Heart right ventricle (tissue), 16 donors: ENCODE data around the gene CMYA5. TPM values are rescaled to one million over a fixed set of nuclear protein-coding genes. Genes with fewer than 3 reads are reported as not detected.
"Not testable (repeated sequence)": the region's sequence is repeated elsewhere in the genome, so short reads cannot be mapped to it uniquely, and the experiment has no call there.

Source experiments
- ATAC-seq, 8 donors: fragments of 200-7000 bp; cut with Tn5 transposase; one replicate each; pipeline ENCODE4 v1.9.1; 2020; ENCODE audit warnings: mild to moderate bottlenecking in 8 of 8, moderate library complexity in 8 of 8, moderate number of reproducible peaks in 1 of 8
- DNase-seq, 2 donors: peaks; one replicate each; pipeline ENCODE4 v3.0.0-alpha.2; 2020
- H3K27ac ChIP-seq, 10 donors: fragments of 200-600 bp; sonication (generic) in 2 of 10; one replicate each; pipeline versions ENCODE4 v1.5.0 to v1.8.0; 2020 to 2022; ENCODE audit warnings: mild to moderate bottlenecking in 3 of 10
- H3K27me3 ChIP-seq, 7 donors: fragments of 200-600 bp; one replicate each; pipeline ENCODE4 v1.8.0; 2021 to 2022; ENCODE audit warnings: mild to moderate bottlenecking in 2 of 7
- H3K36me3 ChIP-seq, 9 donors: fragments of 200-600 bp; sonication (generic) in 1 of 9; one replicate each; pipeline versions ENCODE4 v1.5.0 to v1.8.0; 2020 to 2022; ENCODE audit warnings: mild to moderate bottlenecking in 2 of 9
- H3K4me1 ChIP-seq, 9 donors: fragments of 200-600 bp; sonication (generic) in 1 of 9; one replicate each; pipeline versions ENCODE4 v1.5.0 to v1.8.0; 2020 to 2022; ENCODE audit warnings: mild to moderate bottlenecking in 4 of 9
- H3K4me3 ChIP-seq, 10 donors: fragments of 200-600 bp; sonication (generic) in 2 of 10; one replicate each; pipeline versions ENCODE4 v1.5.0 to v1.8.0; 2020 to 2022; ENCODE audit warnings: mild to moderate bottlenecking in 7 of 10, moderate library complexity in 2 of 10
- H3K9me3 ChIP-seq, 11 donors: fragments of 200-600 bp in 10 of 11; sonication (generic) in 2 of 11; one replicate each; pipeline versions ENCODE4 v1.5.0 to v1.8.0; 2013 to 2022; ENCODE audit warnings: mild to moderate bottlenecking in 2 of 11, control low read depth in 1 of 11, moderate library complexity in 1 of 11
- WGBS, 2 donors: extraction: QIAGEN DNeasy Blood & Tissue Kit; methylation state at CpG; one replicate each; pipeline ENCODE4 v1.1.7; 2013; ENCODE audit warnings: inconsistent platforms in 1 of 2; 5-methylcytosine and 5-hydroxymethylcytosine counted together
- intact Hi-C, 10 donors: fragments of 100-400 bp; cut with DNase I; formaldehyde crosslinking; loops; one replicate each; pipeline versions ENCODE4 v1.11.1 to v1.14.2; 2022
- polyA plus RNA-seq, 2 donors: library from polyadenylated mRNA; stranded (reverse); fragments of 200-250 nt; gene quantifications; one replicate each; pipeline ENCODE4 v1.2.3, GENCODE V29; 2013
- total RNA-seq, 10 donors: library from RNA; stranded (reverse); fragmentation: NEBNext Ultra II Directional in 3 of 10; extraction: Animal tissue kit (Norgen Biotek cat#: 25700) in 3 of 10; gene quantifications; one replicate each; pipeline versions ENCODE4 v1.2.1 to v1.2.4, GENCODE V29; 2021 to 2023
- TF ChIP-seq, protein P1 (sequence below), 9 donors: fragments of 200-600 bp; sonication (generic) in 2 of 9; IDR thresholded peaks; one replicate each; pipeline versions ENCODE4 v1.5.0 to v1.8.0; 2021 to 2022; ENCODE audit warnings: antibody characterized with exemption in 9 of 9, mild to moderate bottlenecking in 5 of 9, moderate library complexity in 1 of 9
- donor health status: Arrhythmogenic right ventricular cardiomyopathy.
- donor health status: ischemic (EF 13 %, LVEDD 7.1; RV severe dilation, severe dysfunction).
- donor health status: healthy with polysubstance abuse.
- donor health status: DM: no; HTN: yes; CAD: no.
- donor health status: DM: no; HTN: no; CAD: no.
- donor health status: ischemic (EF 25% LVEDD 6.9; RV normal size, moderate dysfunction).
- donor health status: ischemic (EF 25% LVEDD 5.7; RV mildly dilated, moderate dysfunction).
- donor health status: healthy.
- donor health status: DM: yes; HTN: yes; CAD: no.
- donor health status: Ischemic cardiomyopathy.
- donor health status: ischemic (EF 35%, LVEDD 5.7; RV mildly dilated, moderate dysfunction).
- donor health status: nonischemic (EF 11% LVEDD 7.7; RV severe dilation, severe dysfunction).
- donor health status: DM: yes; HTN: yes; CAD: no.
- donor health status: PGD.
- donor health status: ischemic (EF 29% LVEDD 5.4; RV normal size, mild dysfunction).
- donor health status: nonischemic (EF 23%, LVEDD 6.1; RV moderate dilation, normal function).

The CMYA5 gene
- total and polyA plus RNA-seq, 12 donors, result 202 to 1,721 (median 979) TPM

DNA sequence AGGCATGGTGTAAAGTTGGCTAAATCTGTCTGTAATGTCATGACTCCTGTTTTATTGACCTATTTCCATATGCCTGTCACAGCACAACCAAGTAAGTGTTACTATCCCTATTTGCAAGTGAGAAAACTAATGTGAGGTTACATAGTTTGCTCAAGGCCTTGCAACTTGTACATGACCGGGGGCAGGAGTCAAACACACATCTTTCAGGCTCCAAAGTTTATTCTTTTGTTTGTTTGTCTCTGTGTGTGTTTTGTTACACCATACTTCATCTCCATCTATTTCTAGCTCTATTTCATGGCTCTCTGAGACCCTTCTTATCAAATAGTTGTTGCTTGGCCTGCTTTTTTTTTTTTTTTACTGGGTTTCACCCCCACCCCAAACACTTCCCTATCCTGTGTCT, 70.2 kb downstream of the CMYA5 start:
- Histone ChIP-seq H3K4me1 (peaks cover 0 to 11% (median 4%) of the 10 kb centered on the region in 9 donors), H3K36me3 (peaks cover 0 to 91% (median 8%) of the 10 kb centered on the region in 9 donors), H3K27ac (peak overlapping the region in 2 of 10 donors; percentile 15 to 26), H3K9me3 (peaks cover 0 to 4% (median 0%) of the 10 kb centered on the region in 11 donors), H3K27me3 (no peaks in the 10 kb centered on the region), H3K4me3 (no peak overlapping the region)
- 90 to 97% methylated on average over 1 of the region's 1 CpG for WGBS, 2 donors
- no peak for DNase-seq
- ATAC-seq, result no peak
- intact Hi-C loops, result no loop called here
- TF ChIP-seq, protein P1, sequence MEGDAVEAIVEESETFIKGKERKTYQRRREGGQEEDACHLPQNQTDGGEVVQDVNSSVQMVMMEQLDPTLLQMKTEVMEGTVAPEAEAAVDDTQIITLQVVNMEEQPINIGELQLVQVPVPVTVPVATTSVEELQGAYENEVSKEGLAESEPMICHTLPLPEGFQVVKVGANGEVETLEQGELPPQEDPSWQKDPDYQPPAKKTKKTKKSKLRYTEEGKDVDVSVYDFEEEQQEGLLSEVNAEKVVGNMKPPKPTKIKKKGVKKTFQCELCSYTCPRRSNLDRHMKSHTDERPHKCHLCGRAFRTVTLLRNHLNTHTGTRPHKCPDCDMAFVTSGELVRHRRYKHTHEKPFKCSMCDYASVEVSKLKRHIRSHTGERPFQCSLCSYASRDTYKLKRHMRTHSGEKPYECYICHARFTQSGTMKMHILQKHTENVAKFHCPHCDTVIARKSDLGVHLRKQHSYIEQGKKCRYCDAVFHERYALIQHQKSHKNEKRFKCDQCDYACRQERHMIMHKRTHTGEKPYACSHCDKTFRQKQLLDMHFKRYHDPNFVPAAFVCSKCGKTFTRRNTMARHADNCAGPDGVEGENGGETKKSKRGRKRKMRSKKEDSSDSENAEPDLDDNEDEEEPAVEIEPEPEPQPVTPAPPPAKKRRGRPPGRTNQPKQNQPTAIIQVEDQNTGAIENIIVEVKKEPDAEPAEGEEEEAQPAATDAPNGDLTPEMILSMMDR (IDR thresholded peaks at IDR 0.05), result no peak

DNA sequence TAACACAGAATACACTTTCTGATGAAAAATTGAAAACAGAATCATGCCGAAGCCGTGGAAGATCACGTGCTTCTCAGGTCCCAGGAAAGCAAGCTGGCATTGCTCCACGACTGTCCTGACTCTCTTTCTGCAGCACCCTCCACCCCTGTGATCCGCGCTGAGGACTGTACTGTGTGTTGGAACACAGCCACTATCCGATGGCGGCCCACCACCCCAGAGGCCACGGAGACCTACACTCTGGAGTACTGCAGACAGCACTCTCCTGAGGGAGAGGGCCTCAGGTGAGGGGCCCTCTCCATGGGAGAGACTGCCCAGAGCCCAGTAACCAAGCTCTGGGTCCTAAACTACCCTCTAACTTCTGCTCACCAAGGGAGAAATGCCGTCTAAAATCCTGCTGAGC, 73.3 kb downstream of the CMYA5 start:
- Histone ChIP-seq H3K27me3 (no peaks in the 10 kb centered on the region), H3K9me3 (peaks cover 0 to 9% (median 0%) of the 10 kb centered on the region in 11 donors), H3K36me3 (peaks cover 0 to 78% (median 8%) of the 10 kb centered on the region in 9 donors), H3K4me3 (no peak overlapping the region), H3K27ac (no peak overlapping the region), H3K4me1 (peaks cover 0 to 11% (median 4%) of the 10 kb centered on the region in 9 donors)
- TF ChIP-seq, protein P1 (IDR thresholded peaks at IDR 0.05), result no peak
- intact Hi-C loops, result no loop called here
- WGBS, 2 donors, result 77 to 82% methylated on average over 10 of the region's 10 CpGs
- no peak for DNase-seq
- ATAC-seq, result peak in 6 of 8 donors; percentile 27 to 75 (median 49)

DNA sequence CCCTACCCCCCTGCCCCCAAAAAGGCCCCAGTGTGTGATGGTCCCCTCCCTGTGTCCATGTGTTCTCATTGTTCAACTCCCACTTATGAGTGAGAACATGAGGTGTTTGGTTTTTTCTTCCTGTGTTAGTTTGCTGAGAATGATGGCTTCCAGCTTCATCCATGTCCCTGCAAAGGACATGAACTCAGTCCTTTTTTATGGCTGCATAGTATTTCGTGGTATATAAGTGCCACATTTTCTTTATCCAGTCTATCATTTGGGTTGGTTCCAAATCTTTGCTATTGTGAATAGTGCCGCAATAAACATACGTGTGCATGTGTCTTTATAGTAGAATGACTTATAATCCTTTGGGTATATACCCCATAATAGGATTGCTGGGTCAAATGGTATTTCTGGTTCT, 74.5 kb downstream of the CMYA5 start:
- H3K27me3 ChIP-seq, H3K27ac ChIP-seq, H3K4me1 ChIP-seq, H3K4me3 ChIP-seq, H3K9me3 ChIP-seq, DNase-seq, ATAC-seq, intact Hi-C loops: not testable (repeated sequence)
- 93 to 98% methylated on average over 3 of the region's 3 CpGs for WGBS, 2 donors
- peaks cover 0 to 78% (median 12%) of the 10 kb centered on the region in 9 donors for H3K36me3 ChIP-seq

DNA sequence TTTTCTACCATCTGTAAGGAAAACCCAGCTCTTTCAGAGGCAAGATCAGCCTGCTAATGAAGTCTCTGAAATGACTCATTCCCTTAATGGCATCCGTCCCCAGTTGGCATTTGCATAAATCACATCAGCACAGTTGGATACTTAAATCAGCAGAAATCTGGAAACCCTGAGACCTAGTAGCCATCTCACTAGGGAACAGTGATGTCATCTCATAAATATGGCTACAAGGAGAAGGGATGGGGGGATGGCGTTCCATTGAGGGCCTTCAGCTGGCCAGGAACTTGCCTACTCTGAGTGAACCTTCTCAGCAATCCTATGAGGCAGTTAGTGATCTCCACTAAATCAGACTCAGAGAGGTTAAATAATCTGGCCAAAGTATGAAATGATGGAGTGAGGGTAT, 81.8 kb downstream of the CMYA5 start:
- Histone ChIP-seq H3K27ac (peak overlapping the region in 3 of 10 donors; percentile 2 to 9 (median 3)), H3K9me3 (peaks cover 0 to 4% (median 0%) of the 10 kb centered on the region in 11 donors), H3K36me3 (peaks cover 0 to 82% (median 8%) of the 10 kb centered on the region in 9 donors), H3K27me3 (no peaks in the 10 kb centered on the region), H3K4me3 (no peak overlapping the region), H3K4me1 (peaks cover 0 to 24% (median 0%) of the 10 kb centered on the region in 9 donors)
- DNase-seq, result no peak
- intact Hi-C loops, result no loop called here
- peak in 6 of 8 donors; percentile 20 to 61 (median 44) for ATAC-seq
- 50 to 60% methylated on average over 2 of the region's 2 CpGs for WGBS, 2 donors
- TF ChIP-seq, protein P1 (IDR thresholded peaks at IDR 0.05), result no peak

DNA sequence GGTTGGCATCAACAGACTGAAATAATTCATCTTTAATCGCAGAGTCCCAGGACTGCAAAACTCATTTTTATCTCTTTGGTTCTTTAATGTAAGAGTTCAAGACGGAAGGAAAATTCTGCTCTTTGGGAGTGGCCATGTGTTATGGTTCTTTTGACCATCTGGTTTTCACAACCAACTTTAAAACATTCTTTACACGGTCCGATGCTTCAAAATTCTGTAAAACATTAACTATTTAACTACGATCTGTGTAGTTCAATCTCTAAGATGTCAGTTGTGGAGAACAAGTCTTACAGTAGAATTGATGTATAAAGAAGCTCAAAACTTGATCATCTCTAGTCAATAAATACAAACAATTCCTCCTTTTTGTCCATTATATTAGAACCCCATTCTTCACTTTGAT, 83.0 kb downstream of the CMYA5 start:
- no peak for ATAC-seq
- Histone ChIP-seq H3K36me3 (peaks cover 0 to 76% (median 8%) of the 10 kb centered on the region in 9 donors), H3K27me3 (no peaks in the 10 kb centered on the region), H3K9me3 (peaks cover 0 to 4% (median 0%) of the 10 kb centered on the region in 11 donors), H3K4me3 (no peak overlapping the region), H3K4me1 (peaks cover 0 to 24% (median 0%) of the 10 kb centered on the region in 9 donors), H3K27ac (no peak overlapping the region)
- intact Hi-C loops, result no loop called here
- WGBS, 2 donors, result 89 to 95% methylated on average over 5 of the region's 5 CpGs
- TF ChIP-seq, protein P1 (IDR thresholded peaks at IDR 0.05), result no peak
- DNase-seq, result no peak
